CD4-positive, alpha-beta memory T cell (primary cell): Measurements from ENCODE around the gene ZMIZ1. TPM values are rescaled to one million over a fixed set of nuclear protein-coding genes. Genes with fewer than 3 reads are reported as not detected.

ENCODE experiments used
- CTCF ChIA-PET: fragments of 350-600 bp; sonication (Branson Sonifier 250); formaldehyde crosslinking; loops from one replicate; lab custom pipeline; 2021; ENCODE audit warnings: inconsistent platforms; ENCODE audit not compliant: partially characterized antibody; lab: Charles Lee
- POLR2A ChIA-PET: fragments of 350-600 bp; sonication (Branson Sonifier 250); formaldehyde crosslinking; loops from one replicate; lab custom pipeline; 2021; ENCODE audit not compliant: partially characterized antibody; lab: Charles Lee
- DNase-seq, 5 donors: peaks; one replicate each; pipeline versions ENCODE4 v3.0.0 to v3.0.0-alpha.2; 2020 to 2022; ENCODE audit warnings: mixed read lengths in 1 of 5
- H3K27ac ChIP-seq: one replicate; pipeline ENCODE4 v1.7.0; 2013; ENCODE audit warnings: low read depth, low read length
- H3K27me3 ChIP-seq: 2 replicates; pipeline ENCODE4 v1.7.0; 2013; ENCODE audit warnings: mild to moderate bottlenecking, low read length, moderate library complexity; ENCODE audit not compliant: insufficient read depth
- H3K36me3 ChIP-seq: 2 replicates; pipeline ENCODE4 v1.7.0; 2013; ENCODE audit warnings: mild to moderate bottlenecking, low read length, moderate library complexity; ENCODE audit not compliant: insufficient read depth
- H3K4me1 ChIP-seq: 2 replicates; pipeline ENCODE4 v1.7.0; 2013; ENCODE audit warnings: mild to moderate bottlenecking, low read length, moderate library complexity; ENCODE audit not compliant: insufficient read depth
- H3K4me3 ChIP-seq, 2 donors: one replicate each; pipeline ENCODE4 v1.7.0; 2013; ENCODE audit warnings: low read length in 2 of 2, mild to moderate bottlenecking in 1 of 2
- H3K9me3 ChIP-seq, 2 donors: one replicate each; pipeline ENCODE4 v1.7.0; 2013; ENCODE audit warnings: low read length in 2 of 2, control low read depth in 1 of 2; ENCODE audit not compliant: control insufficient read depth in 1 of 2
- H3K27ac Mint-ChIP-seq, 7 donors: one replicate each; pipeline ENCODE4 v1.8.0; 2020 to 2021; ENCODE audit warnings: mixed read lengths in 7 of 7, mild to moderate bottlenecking in 6 of 7, inconsistent platforms in 3 of 7, moderate library complexity in 3 of 7
- H3K27me3 Mint-ChIP-seq, 2 donors: one replicate each; pipeline ENCODE4 v1.8.0; 2020 to 2021; ENCODE audit warnings: mixed read lengths in 2 of 2
- H3K36me3 Mint-ChIP-seq, 2 donors: one replicate each; pipeline ENCODE4 v1.8.0; 2020 to 2021; ENCODE audit warnings: mixed read lengths in 2 of 2, inconsistent platforms in 1 of 2, mild to moderate bottlenecking in 1 of 2
- H3K4me1 Mint-ChIP-seq, 4 donors: one replicate each; pipeline ENCODE4 v1.8.0; 2020 to 2021; ENCODE audit warnings: mixed read lengths in 4 of 4, mild to moderate bottlenecking in 1 of 4
- H3K4me3 Mint-ChIP-seq, 8 donors: one replicate each; pipeline ENCODE4 v1.8.0; 2020 to 2021; ENCODE audit warnings: mixed read lengths in 8 of 8, mild to moderate bottlenecking in 7 of 8, moderate library complexity in 6 of 8, inconsistent platforms in 3 of 8
- H3K9me3 Mint-ChIP-seq, 8 donors: one replicate each; pipeline ENCODE4 v1.8.0; 2020 to 2021; ENCODE audit warnings: mixed read lengths in 8 of 8, mild to moderate bottlenecking in 5 of 8, inconsistent platforms in 3 of 8, moderate library complexity in 1 of 8
- intact Hi-C: fragments of 100-400 bp; cut with micrococcal nuclease; formaldehyde crosslinking; loops from one replicate; pipeline ENCODE4 v1.15.1; 2023
- polyA plus RNA-seq, 2 donors: library from polyadenylated mRNA; unstranded; fragments of 300-500 nt; fragmentation: Illumina TruSeq; gene quantifications; one replicate each; pipeline ENCODE4 v1.2.3, GENCODE V29; 2021
- total RNA-seq, 2 experiments: library from RNA; stranded (reverse); gene quantifications; one replicate each; pipeline ENCODE4 v1.2.3, GENCODE V29; 2021

Gene ZMIZ1
- total and polyA plus RNA-seq, 4 experiments from 2014 or later = 0.58 to 25.4 (median 14.0) TPM

DNA sequence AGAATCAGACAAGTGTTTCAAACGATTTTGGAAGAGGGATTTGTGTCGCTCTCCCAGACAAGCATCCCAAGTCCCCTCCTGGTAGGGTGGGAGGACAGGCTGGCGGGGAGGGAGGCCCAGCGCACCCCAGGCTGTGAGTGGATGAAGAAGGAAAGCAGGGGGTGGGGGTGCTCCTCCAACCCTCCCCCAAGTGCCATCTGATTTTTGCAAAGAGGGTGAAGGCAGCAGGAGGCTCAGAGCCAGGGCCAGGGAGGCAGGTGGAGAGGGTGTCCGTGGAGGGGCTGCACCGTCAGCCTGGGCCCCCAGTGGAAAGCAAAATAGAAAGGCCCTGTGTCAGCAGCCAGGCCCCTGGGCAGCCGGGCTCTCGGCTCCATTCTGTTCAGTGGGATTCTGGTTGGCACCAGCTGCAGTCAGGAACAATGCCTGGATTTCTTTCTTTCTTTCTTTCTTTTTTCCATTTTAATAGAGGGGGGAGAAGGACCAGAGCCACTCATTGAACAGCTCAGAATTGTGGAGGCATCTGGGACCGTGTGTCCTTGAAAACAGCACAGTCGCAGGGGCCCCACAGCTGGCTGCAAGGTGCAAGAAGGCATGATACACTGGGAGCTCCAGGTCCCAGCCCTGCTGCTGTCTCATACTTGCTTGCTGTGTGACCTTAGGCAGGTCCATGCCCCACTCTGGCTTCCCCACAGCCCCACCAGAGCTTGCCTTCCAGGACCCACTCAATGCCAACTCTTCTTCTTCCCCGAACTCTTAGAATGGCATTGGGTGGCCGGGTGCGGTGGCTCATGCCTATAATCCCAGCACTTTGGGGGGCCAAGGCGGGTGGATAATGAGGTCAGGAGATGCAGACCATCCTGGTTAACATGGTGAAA, 7.1 kb upstream of the ZMIZ1 start:
- Histone ChIP-seq H3K9me3 (no peaks in the 10 kb centered on the region), H3K27ac (no peak overlapping the region), H3K4me3 (no peak overlapping the region), H3K4me1 (peaks cover 41% of the 10 kb centered on the region), H3K27me3 (no peaks in the 10 kb centered on the region), H3K36me3 (no peaks in the 10 kb centered on the region)
- no peak overlapping the region for H3K27ac Mint-ChIP-seq
- no peaks in the 10 kb centered on the region for H3K36me3 Mint-ChIP-seq
- no peaks in the 10 kb centered on the region for H3K9me3 Mint-ChIP-seq
- ChIA-PET POLR2A (interaction anchor here (1.1 kb wide), 1 partner anchor 13 kb away, joined by 4 read pairs; no protein-coding TSS in a partner anchor), CTCF (interaction anchor here (2.0 kb wide), 1 partner anchor 87 kb away, joined by 6 read pairs; no protein-coding TSS in a partner anchor)
- intact Hi-C loops = loop anchor here (10.0 kb wide), 1 partner anchor 263 kb away; no protein-coding TSS in a partner anchor
- DNase-seq = no peak
- H3K27me3 Mint-ChIP-seq = no peaks in the 10 kb centered on the region
- H3K4me3 Mint-ChIP-seq = no peak overlapping the region
- peaks cover 30 to 43% (median 38%) of the 10 kb centered on the region in 4 donors for H3K4me1 Mint-ChIP-seq

DNA sequence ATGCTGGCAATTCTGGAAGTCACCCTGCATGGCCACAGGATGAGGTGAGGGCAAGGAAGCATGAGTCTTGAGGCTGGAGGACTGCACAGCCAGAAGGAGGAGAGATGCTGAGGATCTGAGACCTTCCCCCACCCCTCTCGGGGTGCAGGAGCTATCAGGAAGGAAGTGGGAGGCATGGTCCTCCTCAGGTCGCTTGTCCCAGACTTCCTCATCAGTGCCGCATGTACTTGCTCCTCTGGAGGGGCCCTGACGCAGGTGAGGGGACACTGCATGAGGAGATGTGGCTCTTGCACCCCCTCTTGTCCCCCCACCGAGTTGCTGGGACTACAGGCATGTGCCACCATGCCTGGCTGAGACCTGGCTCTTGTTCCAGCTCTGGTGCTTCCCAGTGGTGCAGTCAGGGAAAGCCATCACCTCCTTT, 5.7 kb upstream of the ZMIZ1 start:
- Mint-ChIP-seq H3K27ac (peak overlapping the region in 5 of 7 donors; percentile 25 to 88 (median 35)), H3K9me3 (peaks cover 0 to 2% (median 0%) of the 10 kb centered on the region in 8 donors), H3K4me1 (peaks cover 30 to 52% (median 38%) of the 10 kb centered on the region in 4 donors), H3K27me3 (no peaks in the 10 kb centered on the region), H3K4me3 (peak overlapping the region in 5 of 8 donors; percentile 13 to 66 (median 22)), H3K36me3 (no peaks in the 10 kb centered on the region)
- H3K4me1 ChIP-seq = peaks cover 43% of the 10 kb centered on the region
- ChIA-PET CTCF (no interaction called here), POLR2A (interaction anchor here (1.3 to 8.6 kb wide), 3 partner anchors 13 to 132 kb away, joined by 3 to 140 read pairs (median 72); no protein-coding TSS in a partner anchor)
- no peak overlapping the region for H3K4me3 ChIP-seq
- intact Hi-C loops = loop anchor here (10.0 kb wide), 1 partner anchor 262 kb away; no protein-coding TSS in a partner anchor
- no peaks in the 10 kb centered on the region for H3K9me3 ChIP-seq
- H3K27ac ChIP-seq = no peak overlapping the region
- H3K36me3 ChIP-seq = no peaks in the 10 kb centered on the region
- DNase-seq = no peak
- H3K27me3 ChIP-seq = no peaks in the 10 kb centered on the region

DNA sequence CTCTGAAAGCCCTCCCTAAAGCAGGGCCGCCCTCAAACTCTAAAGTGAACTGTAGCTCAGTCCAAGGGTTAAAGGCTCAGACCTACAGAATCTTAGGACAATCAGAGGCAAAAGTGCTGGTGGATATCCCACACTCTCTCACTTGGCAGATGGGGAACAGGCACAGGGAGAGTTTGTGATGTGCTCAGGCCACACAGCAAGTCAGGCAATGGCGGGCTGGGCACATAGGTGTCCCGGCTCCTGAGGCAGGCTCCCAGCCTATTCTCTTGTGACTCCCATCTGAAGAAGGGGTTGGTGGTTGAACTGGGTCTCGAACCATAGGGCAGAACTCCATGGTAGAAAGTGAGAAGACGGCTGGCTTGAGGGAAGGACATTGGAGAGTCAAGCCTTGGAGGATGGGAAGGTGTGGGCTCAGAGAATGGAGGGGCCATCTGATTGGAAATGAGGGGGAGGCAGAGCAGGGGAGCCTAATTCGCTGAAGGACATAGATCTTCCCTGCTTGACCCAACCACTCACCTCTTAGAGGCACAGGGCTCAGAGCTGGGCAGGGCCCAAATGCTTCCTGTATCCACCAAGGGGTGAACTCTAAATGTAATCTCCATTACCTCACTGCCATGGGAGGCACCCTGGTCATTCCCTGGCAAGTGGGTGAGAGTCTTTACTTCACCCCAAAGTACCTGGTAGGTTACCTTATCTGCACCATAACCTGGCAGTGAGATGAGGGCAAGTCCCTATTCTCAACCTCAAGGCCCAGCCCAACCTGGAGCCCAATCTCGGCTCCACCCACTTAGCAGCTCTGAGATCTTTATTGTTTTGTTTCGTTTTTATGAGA, 4.9 kb upstream of the ZMIZ1 start:
- peak overlapping the region in 7 of 8 donors; percentile 28 to 77 (median 47) for H3K4me3 Mint-ChIP-seq
- Histone ChIP-seq H3K9me3 (no peaks in the 10 kb centered on the region), H3K4me1 (peaks cover 43% of the 10 kb centered on the region), H3K4me3 (no peak overlapping the region), H3K27ac (no peak overlapping the region), H3K27me3 (no peaks in the 10 kb centered on the region), H3K36me3 (no peaks in the 10 kb centered on the region)
- peaks cover 0 to 2% (median 0%) of the 10 kb centered on the region in 8 donors for H3K9me3 Mint-ChIP-seq
- intact Hi-C loops = loop anchor here (10.0 kb wide), 1 partner anchor 261 kb away; no protein-coding TSS in a partner anchor
- DNase-seq = peak; percentile 39 to 72 (median 46)
- H3K4me1 Mint-ChIP-seq = peaks cover 30 to 52% (median 38%) of the 10 kb centered on the region in 4 donors
- H3K36me3 Mint-ChIP-seq = peaks cover 0 to 2% of the 10 kb centered on the region in 2 donors
- H3K27me3 Mint-ChIP-seq = no peaks in the 10 kb centered on the region
- H3K27ac Mint-ChIP-seq = peak overlapping the region; percentile 67 to 89 (median 83)
- ChIA-PET POLR2A (interaction anchor here (1.3 to 8.6 kb wide), 3 partner anchors 14 to 131 kb away, joined by 3 to 140 read pairs (median 72); no protein-coding TSS in a partner anchor), CTCF (no interaction called here)

DNA sequence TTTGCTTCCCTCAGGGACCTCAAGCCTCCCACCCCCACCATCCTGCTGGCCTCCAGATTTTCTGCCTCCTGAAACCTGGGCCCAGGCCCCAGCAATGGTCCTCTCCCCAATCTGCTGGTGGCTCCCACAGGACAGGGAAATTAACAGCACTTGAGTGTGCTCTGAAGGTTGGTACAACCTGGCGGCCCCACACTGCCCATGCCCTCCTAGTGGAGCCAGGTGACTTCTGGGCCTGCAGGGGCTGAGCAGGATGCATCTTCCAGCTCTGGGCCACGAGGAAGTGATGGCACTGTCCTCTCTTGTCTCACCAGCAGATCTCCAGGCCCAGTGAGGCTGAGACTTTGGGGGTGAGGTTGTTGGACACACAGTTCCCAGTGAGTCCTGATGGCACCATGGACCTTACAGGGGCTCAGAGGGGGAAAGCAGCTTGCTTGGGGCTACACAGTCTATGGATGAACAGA, 3.6 kb upstream of the ZMIZ1 start:
- peak overlapping the region in 7 of 8 donors; percentile 33 to 90 (median 57) for H3K4me3 Mint-ChIP-seq
- Histone ChIP-seq H3K4me1 (peaks cover 43% of the 10 kb centered on the region), H3K4me3 (no peak overlapping the region), H3K9me3 (no peaks in the 10 kb centered on the region), H3K27me3 (no peaks in the 10 kb centered on the region), H3K36me3 (no peaks in the 10 kb centered on the region), H3K27ac (no peak overlapping the region)
- peaks cover 0 to 2% (median 0%) of the 10 kb centered on the region in 8 donors for H3K9me3 Mint-ChIP-seq
- H3K27ac Mint-ChIP-seq = peak overlapping the region; percentile 81 to 94 (median 87)
- ChIA-PET CTCF (no interaction called here), POLR2A (interaction anchor here (7.7 to 8.6 kb wide), 2 partner anchors 15 to 91 kb away, joined by 72 to 140 read pairs; no protein-coding TSS in a partner anchor)
- intact Hi-C loops = loop anchor here (5.0 to 10.0 kb wide), 3 partner anchors 82 to 1018 kb away; no protein-coding TSS in a partner anchor
- H3K4me1 Mint-ChIP-seq = peaks cover 30 to 56% (median 38%) of the 10 kb centered on the region in 4 donors
- H3K27me3 Mint-ChIP-seq = no peaks in the 10 kb centered on the region
- DNase-seq = no peak
- H3K36me3 Mint-ChIP-seq = peaks cover 0 to 6% of the 10 kb centered on the region in 2 donors

- DNase-seq = no peak
- peak overlapping the region; percentile 49 to 91 (median 80) for H3K4me3 Mint-ChIP-seq
- H3K36me3 ChIP-seq = no peaks in the 10 kb centered on the region
- no peaks in the 10 kb centered on the region for H3K9me3 ChIP-seq
- peaks cover 0 to 2% (median 0%) of the 10 kb centered on the region in 8 donors for H3K9me3 Mint-ChIP-seq
- H3K27me3 ChIP-seq = no peaks in the 10 kb centered on the region
- peaks cover 30 to 57% (median 38%) of the 10 kb centered on the region in 4 donors for H3K4me1 Mint-ChIP-seq
- H3K27ac Mint-ChIP-seq = peak overlapping the region; percentile 81 to 89 (median 86)
- ChIA-PET CTCF (interaction anchor here (1.0 to 1.5 kb wide), 3 partner anchors 17 to 92 kb away, joined by 3 to 4 read pairs (median 4); no protein-coding TSS in a partner anchor), POLR2A (interaction anchor here (7.7 to 8.6 kb wide), 2 partner anchors 16 to 92 kb away, joined by 72 to 140 read pairs; no protein-coding TSS in a partner anchor)
- peaks cover 0 to 6% of the 10 kb centered on the region in 2 donors for H3K36me3 Mint-ChIP-seq
- no peak overlapping the region for H3K27ac ChIP-seq
- peaks cover 44% of the 10 kb centered on the region for H3K4me1 ChIP-seq
- H3K27me3 Mint-ChIP-seq = no peaks in the 10 kb centered on the region
- H3K4me3 ChIP-seq = no peak overlapping the region
- intact Hi-C loops = loop anchor here (5.0 to 10.0 kb wide), 3 partner anchors 81 to 1019 kb away; no protein-coding TSS in a partner anchor
These were observed 2.9 kb upstream of the ZMIZ1 start for GRCh38 chr10:79065853-79066252.
